Right lobe of liver (tissue), 4 donors: ENCODE measurements around the gene TDRD3.

Experiments used
- POLR2A ChIP-seq: fragments of 450-650 bp; IDR thresholded peaks from one replicate; pipeline ENCODE4 v1.6.1; 2017; ENCODE audit warnings: antibody characterized with exemption, mild to moderate bottlenecking
- TF ChIP-seq, protein P1 (sequence below), 4 donors: fragments of 200-600 bp in 3 of 4; fragments of 450-650 bp in 1 of 4; IDR thresholded peaks; one replicate each; pipeline versions ENCODE4 v1.5.1 to v1.8.0; 2016 to 2022; ENCODE audit warnings: antibody characterized with exemption in 4 of 4, mild to moderate bottlenecking in 2 of 4
- donor health status: DM: no; HTN: no; CAD: no.
- donor health status: DM: no; HTN: no; CAD: no.
- donor health status: DM: no; HTN: yes; CAD: no.

DNA sequence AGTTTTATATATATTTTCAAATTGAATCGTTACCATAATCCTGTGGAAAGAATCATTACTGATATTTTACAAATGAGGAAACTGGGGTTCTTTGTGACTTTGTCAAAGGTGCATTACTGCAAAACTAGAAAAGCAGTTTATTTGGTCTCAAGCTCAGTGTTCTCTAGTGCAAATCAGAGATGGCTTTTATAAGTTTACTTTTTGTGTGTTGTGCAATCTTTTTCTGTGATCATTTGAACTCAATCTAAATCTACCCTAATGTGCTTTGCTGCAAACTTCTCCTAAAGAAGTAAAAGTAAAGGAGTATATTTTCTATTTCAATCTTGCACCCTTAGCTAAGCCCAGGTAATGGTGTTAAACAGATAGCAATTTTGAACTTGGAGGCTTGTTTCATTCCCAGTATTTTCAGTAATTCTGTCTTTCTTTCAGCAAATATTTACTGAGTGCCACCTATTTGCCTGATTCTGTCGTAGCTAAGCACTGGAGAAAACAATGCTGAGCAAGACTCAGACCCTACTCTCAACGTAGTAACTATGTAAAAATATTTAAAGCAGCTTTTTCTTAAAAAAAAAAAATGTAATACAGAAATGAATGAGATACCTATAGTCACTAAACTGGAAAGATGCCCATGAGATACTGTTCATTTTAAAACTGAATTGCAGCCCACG is 124.0 kb downstream of the TDRD3 start:
- TF ChIP-seq, protein P1, sequence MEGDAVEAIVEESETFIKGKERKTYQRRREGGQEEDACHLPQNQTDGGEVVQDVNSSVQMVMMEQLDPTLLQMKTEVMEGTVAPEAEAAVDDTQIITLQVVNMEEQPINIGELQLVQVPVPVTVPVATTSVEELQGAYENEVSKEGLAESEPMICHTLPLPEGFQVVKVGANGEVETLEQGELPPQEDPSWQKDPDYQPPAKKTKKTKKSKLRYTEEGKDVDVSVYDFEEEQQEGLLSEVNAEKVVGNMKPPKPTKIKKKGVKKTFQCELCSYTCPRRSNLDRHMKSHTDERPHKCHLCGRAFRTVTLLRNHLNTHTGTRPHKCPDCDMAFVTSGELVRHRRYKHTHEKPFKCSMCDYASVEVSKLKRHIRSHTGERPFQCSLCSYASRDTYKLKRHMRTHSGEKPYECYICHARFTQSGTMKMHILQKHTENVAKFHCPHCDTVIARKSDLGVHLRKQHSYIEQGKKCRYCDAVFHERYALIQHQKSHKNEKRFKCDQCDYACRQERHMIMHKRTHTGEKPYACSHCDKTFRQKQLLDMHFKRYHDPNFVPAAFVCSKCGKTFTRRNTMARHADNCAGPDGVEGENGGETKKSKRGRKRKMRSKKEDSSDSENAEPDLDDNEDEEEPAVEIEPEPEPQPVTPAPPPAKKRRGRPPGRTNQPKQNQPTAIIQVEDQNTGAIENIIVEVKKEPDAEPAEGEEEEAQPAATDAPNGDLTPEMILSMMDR (IDR thresholded peaks at IDR 0.05), result no peak
- no peak for TF ChIP-seq POLR2A
